Colon (tissue), 2 donors: ENCODE data around the gene OPRL1.

ENCODE experiments used
- FAIRE-seq: peaks from 2 replicates; lab custom pipeline; 2012; peaks lifted over from hg19 to GRCh38; lab: Jason Lieb, UNC
- donor health status: control.
- donor health status: control.

The OPRL1 gene

GRCh38 chr20:64056889-64057627, 22.8 kb upstream of the OPRL1 start:
- no peak for FAIRE-seq

- no peak for FAIRE-seq
Observed at GRCh38 chr20:64057628-64058498, 22.0 kb upstream of the OPRL1 start.

GRCh38 chr20:64058536-64058935, 21.3 kb upstream of the OPRL1 start:
- FAIRE-seq: no peak

GRCh38 chr20:64062276-64062595, 17.6 kb upstream of the OPRL1 start:
- no peak for FAIRE-seq

- FAIRE-seq: no peak
Observed at GRCh38 chr20:64062596-64063388, 17.1 kb upstream of the OPRL1 start, which contains the start of gene TCEA2. Gene TCEA2, plus strand, starts transcription at chr20:64063198. Its CDS starts 115 bp downstream, at chr20:64063313.

- FAIRE-seq: no peak
Observed at GRCh38 chr20:64063389-64064144, 16.3 kb upstream of the OPRL1 start.

- no peak for FAIRE-seq
Observed at GRCh38 chr20:64064145-64064698, 15.7 kb upstream of the OPRL1 start.

- FAIRE-seq: no peak
Observed at GRCh38 chr20:64065062-64065973, 14.6 kb upstream of the OPRL1 start.

GRCh38 chr20:64065974-64066343, 13.9 kb upstream of the OPRL1 start:
- no peak for FAIRE-seq

GRCh38 chr20:64067005-64067632, 12.8 kb upstream of the OPRL1 start:
- no peak for FAIRE-seq

GRCh38 chr20:64067733-64068307, 12.1 kb upstream of the OPRL1 start:
- FAIRE-seq: no peak

- no peak for FAIRE-seq
Observed at GRCh38 chr20:64068386-64069208, 11.3 kb upstream of the OPRL1 start.

GRCh38 chr20:64069209-64069613, 10.7 kb upstream of the OPRL1 start:
- no peak for FAIRE-seq

- FAIRE-seq: no peak
Observed at GRCh38 chr20:64069614-64070243, 10.2 kb upstream of the OPRL1 start.

- no peak for FAIRE-seq
Observed at GRCh38 chr20:64070244-64070993, 9.5 kb upstream of the OPRL1 start.

- FAIRE-seq: no peak
Observed at GRCh38 chr20:64071341-64072332, 8.2 kb upstream of the OPRL1 start.
